ENCODE results near the gene NDUFB10.

DNA sequence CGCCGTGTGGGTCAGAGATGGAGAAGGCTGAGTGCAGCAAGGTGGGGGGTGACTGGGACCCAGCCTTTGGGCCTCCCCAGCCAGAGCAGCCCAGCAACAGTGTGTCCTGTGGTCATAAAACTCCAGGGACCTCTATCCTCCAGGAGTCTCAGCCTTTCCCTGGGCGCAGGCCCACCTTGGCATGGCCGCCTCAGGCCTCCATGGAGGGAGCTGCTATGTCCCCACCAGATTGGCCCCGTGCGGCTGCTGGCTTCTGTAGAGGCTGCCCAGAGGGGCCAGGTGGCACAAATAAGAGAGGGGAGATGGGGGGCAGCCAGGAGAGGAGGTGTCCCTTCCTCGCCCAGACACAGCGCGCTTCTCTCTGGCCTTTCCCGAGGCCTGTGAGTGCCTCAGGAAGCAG, 27.9 kb downstream of the NDUFB10 start:
- TF ChIP-seq, protein P1, sequence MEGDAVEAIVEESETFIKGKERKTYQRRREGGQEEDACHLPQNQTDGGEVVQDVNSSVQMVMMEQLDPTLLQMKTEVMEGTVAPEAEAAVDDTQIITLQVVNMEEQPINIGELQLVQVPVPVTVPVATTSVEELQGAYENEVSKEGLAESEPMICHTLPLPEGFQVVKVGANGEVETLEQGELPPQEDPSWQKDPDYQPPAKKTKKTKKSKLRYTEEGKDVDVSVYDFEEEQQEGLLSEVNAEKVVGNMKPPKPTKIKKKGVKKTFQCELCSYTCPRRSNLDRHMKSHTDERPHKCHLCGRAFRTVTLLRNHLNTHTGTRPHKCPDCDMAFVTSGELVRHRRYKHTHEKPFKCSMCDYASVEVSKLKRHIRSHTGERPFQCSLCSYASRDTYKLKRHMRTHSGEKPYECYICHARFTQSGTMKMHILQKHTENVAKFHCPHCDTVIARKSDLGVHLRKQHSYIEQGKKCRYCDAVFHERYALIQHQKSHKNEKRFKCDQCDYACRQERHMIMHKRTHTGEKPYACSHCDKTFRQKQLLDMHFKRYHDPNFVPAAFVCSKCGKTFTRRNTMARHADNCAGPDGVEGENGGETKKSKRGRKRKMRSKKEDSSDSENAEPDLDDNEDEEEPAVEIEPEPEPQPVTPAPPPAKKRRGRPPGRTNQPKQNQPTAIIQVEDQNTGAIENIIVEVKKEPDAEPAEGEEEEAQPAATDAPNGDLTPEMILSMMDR (IDR thresholded peaks at IDR 0.05), result no peak
- no peak for TF ChIP-seq POLR2A (IDR thresholded peaks at IDR 0.05)
- TF ChIP-seq POLR2AphosphoS5 (IDR thresholded peaks at IDR 0.05), result no peak
- TF ChIP-seq EP300 (IDR thresholded peaks at IDR 0.05), result no peak
